SU-DHL-6 (cell line): ENCODE data around the gene FUBP1.

Experiments
- EZH2phosphoT487 ChIP-seq: fragments of 200-600 bp; sonication (generic), shearing (Covaris generic); conservative IDR thresholded peaks from 2 replicates; pipeline ENCODE4 v1.6.1; 2018; ENCODE audit warnings: mild to moderate bottlenecking, antibody characterized with exemption, low read length, moderate library complexity, mixed read lengths
- TF ChIP-seq, protein P1 (sequence below): fragments of 200-600 bp; sonication (generic); IDR thresholded peaks from one replicate; pipeline ENCODE4 v1.5.1; 2017; ENCODE audit warnings: antibody characterized with exemption, mild to moderate bottlenecking, low read length, moderate library complexity; ENCODE audit not compliant: insufficient read depth, poor library complexity, severe bottlenecking

DNA sequence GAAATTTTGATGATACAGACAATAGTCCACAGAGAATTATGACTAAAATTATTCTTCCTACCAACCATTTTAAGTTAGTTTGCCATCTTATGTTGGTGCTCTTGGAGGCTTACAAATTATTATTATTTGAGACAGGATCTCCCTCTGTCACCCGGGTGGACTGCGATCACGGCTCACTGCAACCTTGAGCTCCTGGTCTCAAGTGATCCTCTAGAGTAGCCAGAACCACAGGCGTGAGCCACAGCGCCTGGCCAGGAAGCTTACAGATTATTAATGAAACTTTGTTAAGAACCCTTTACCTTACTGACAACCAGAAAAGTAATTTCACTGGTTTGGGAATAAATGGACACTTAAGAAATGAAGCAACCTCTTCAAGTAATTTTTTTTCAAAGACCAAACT is 17.9 kb upstream of the FUBP1 start:
- TF ChIP-seq, protein P1, sequence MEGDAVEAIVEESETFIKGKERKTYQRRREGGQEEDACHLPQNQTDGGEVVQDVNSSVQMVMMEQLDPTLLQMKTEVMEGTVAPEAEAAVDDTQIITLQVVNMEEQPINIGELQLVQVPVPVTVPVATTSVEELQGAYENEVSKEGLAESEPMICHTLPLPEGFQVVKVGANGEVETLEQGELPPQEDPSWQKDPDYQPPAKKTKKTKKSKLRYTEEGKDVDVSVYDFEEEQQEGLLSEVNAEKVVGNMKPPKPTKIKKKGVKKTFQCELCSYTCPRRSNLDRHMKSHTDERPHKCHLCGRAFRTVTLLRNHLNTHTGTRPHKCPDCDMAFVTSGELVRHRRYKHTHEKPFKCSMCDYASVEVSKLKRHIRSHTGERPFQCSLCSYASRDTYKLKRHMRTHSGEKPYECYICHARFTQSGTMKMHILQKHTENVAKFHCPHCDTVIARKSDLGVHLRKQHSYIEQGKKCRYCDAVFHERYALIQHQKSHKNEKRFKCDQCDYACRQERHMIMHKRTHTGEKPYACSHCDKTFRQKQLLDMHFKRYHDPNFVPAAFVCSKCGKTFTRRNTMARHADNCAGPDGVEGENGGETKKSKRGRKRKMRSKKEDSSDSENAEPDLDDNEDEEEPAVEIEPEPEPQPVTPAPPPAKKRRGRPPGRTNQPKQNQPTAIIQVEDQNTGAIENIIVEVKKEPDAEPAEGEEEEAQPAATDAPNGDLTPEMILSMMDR: no peak
- TF ChIP-seq EZH2phosphoT487: no peak
